K562 (cell line): ENCODE results near the gene EFHD2. TPM values are rescaled to one million over a fixed set of nuclear protein-coding genes. Genes with fewer than 3 reads are reported as not detected.

ENCODE experiments used
- CXXC5 ChIP-seq: fragments of 250-450 bp; sonication (Bioruptor Pico); IDR thresholded peaks from 2 replicates; pipeline ENCODE4 v1.8.0; 2022; ENCODE audit warnings: inconsistent platforms, mild to moderate bottlenecking, moderate library complexity
- KLF10 ChIP-seq: fragments of 250-450 bp; sonication (Bioruptor Pico); IDR thresholded peaks from 2 replicates; pipeline ENCODE4 v1.6.1; 2021; ENCODE audit warnings: matching md5 sums
- MTF1 ChIP-seq: fragments of 250-450 bp; sonication (Bioruptor Pico); IDR thresholded peaks from 2 replicates; pipeline ENCODE4 v1.9.0; 2021; ENCODE audit warnings: moderate library complexity, mild to moderate bottlenecking, inconsistent platforms, borderline replicate concordance
- ZNF239 ChIP-seq: fragments of 250-450 bp; sonication (Bioruptor Pico); IDR thresholded peaks from 2 replicates; pipeline ENCODE4 v1.4.0; 2020; ENCODE audit warnings: mild to moderate bottlenecking
- polyA plus RNA-seq, 8 experiments: library from polyadenylated mRNA; depleted of rRNA in 4 of 8; stranded (reverse) in 5 of 8; unstranded in 3 of 8; fragments of >200 nt; fragmentation: Nextera tagmentation in 2 of 8; fragmentation: Illumina TruSeq in 1 of 8; extraction: Ambion mirVana in 2 of 8; extraction: Trizol in 1 of 8; gene quantifications; 2 replicates each; pipeline versions ENCODE4 v1.2.1 to v1.2.3, GENCODE V29; 2011 to 2014; ENCODE audit warnings: inconsistent platforms in 1 of 8, missing spikeins in 1 of 8
- total RNA-seq, 7 experiments: library from RNA; depleted of rRNA in 6 of 7; stranded (reverse); fragments of >200 nt in 6 of 7; fragmentation: Illumina TruSeq in 2 of 7; extraction: Trizol in 2 of 7; gene quantifications; 2 replicates each; pipeline versions ENCODE4 v1.2.1 to v1.2.3, GENCODE V29; 2011 to 2021; ENCODE audit warnings: low replicate concordance in 1 of 7
- TF ChIP-seq, protein P1 (sequence below): fragments of 450-650 bp; IDR thresholded peaks from 2 replicates; pipeline ENCODE4 v1.6.1; 2018; ENCODE audit not compliant: partially characterized antibody
- TF ChIP-seq, protein P2 (sequence below): fragments of 250-450 bp; sonication (Bioruptor Pico); IDR thresholded peaks from 2 replicates; pipeline ENCODE4 v1.5.0; 2021; ENCODE audit warnings: mild to moderate bottlenecking, moderate library complexity
- TF ChIP-seq, protein P3 (sequence below): fragments of 450-650 bp; IDR thresholded peaks from 2 replicates; pipeline ENCODE4 v1.6.1; 2018; ENCODE audit warnings: mild to moderate bottlenecking, low read depth; ENCODE audit not compliant: partially characterized antibody
- TF ChIP-seq, protein P4 (sequence below): fragments of 450-650 bp; formaldehyde crosslinking; IDR thresholded peaks from 2 replicates; pipeline ENCODE4 v1.4.0; 2020; ENCODE audit warnings: mild to moderate bottlenecking, moderate library complexity

EFHD2 gene
- total and polyA plus RNA-seq, 9 of the 15 experiments (the other 6 are each of a cell fraction or from before 2014, with no cell fraction given) = 1.7 to 73.5 (median 25.2) TPM

DNA sequence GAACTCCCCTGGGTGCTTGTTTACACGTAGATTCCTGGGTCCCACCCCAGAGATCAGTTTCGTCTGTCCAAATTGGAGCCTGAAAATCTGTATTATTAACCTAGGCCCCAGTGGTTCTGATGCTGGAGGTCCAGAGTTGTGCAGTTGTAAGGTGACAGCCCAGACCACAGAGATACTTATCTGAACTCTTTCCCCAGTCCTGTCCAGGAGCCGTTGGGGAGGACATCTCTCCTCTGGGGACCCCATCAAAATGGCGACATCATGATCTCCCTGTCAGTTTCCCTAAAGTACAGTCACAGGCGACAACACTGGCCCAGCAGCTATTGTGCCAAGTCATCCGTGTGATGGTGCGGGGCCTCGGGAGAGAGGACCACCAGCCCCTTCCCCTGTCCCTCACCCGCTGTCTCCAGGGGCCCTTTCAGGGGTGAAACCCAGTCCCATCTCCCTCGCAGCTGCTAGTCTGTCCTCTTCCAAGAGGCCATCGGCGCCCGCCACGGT, 749 bp upstream of the EFHD2 start (continued):
- TF ChIP-seq, protein P1, sequence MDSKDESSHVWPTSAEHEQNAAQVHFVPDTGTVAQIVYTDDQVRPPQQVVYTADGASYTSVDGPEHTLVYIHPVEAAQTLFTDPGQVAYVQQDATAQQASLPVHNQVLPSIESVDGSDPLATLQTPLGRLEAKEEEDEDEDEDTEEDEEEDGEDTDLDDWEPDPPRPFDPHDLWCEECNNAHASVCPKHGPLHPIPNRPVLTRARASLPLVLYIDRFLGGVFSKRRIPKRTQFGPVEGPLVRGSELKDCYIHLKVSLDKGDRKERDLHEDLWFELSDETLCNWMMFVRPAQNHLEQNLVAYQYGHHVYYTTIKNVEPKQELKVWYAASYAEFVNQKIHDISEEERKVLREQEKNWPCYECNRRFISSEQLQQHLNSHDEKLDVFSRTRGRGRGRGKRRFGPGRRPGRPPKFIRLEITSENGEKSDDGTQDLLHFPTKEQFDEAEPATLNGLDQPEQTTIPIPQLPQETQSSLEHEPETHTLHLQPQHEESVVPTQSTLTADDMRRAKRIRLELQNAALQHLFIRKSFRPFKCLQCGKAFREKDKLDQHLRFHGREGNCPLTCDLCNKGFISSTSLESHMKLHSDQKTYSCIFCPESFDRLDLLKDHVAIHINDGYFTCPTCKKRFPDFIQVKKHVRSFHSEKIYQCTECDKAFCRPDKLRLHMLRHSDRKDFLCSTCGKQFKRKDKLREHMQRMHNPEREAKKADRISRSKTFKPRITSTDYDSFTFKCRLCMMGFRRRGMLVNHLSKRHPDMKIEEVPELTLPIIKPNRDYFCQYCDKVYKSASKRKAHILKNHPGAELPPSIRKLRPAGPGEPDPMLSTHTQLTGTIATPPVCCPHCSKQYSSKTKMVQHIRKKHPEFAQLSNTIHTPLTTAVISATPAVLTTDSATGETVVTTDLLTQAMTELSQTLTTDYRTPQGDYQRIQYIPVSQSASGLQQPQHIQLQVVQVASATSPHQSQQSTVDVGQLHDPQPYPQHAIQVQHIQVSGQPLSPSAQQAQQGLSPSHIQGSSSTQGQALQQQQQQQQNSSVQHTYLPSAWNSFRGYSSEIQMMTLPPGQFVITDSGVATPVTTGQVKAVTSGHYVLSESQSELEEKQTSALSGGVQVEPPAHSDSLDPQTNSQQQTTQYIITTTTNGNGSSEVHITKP = no peak
- TF ChIP-seq, protein P2, sequence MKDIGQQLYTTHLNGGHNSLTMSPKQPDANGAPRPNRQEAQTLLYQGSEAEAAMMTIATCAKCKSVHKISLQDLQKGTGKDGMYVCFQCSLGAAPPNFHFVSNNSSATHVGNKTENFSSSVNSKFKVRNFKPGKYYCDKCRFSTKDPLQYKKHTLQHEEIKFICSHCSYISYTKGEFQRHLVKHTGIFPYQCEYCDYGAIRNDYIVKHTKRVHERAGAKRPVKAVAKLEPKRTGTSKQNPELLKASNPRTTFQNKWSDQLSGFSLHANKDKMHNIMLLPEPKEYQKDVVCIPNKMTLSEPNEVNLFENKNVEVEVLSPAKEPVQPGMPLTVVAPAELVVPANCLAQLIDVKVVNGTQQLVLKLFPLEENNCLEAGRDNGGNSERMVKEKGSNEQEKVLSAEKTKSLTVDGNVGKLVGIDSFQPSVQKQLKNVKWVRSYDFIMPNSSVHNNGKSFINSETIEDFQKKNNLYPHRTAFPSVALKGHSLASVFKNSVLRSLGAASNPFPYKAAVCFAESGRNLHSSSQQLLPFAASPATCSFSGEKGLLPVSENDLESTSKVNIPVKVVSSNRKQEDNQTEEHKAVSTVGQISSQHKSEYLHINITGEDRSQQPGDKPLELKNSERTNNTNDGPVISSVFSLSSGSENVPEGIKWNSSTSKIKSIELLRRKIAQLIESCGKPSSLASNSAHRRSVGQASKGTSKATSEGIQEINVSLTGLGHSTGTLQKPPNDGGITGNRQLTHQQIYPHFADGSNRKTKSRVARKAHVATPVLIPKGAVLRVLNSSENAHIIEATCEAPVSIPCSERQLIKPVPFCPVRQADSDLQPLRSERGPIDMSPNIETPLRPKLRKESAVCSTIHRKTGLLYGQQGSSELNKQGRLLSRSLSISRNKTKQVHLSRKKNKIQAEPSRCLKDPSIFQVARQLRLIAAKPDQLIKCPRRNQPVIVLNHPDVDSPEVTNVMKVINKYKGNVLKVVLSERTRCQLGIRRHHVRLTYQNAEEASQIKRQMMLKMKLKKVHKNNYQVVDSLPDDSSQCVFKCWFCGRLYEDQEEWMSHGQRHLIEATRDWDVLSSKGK (CRISPR knock-in tag) = no peak
- TF ChIP-seq KLF10 (CRISPR knock-in tag) = no peak
- no peak for TF ChIP-seq ZNF239 (CRISPR knock-in tag)
- TF ChIP-seq MTF1 (CRISPR knock-in tag) = no peak
- TF ChIP-seq, protein P3, sequence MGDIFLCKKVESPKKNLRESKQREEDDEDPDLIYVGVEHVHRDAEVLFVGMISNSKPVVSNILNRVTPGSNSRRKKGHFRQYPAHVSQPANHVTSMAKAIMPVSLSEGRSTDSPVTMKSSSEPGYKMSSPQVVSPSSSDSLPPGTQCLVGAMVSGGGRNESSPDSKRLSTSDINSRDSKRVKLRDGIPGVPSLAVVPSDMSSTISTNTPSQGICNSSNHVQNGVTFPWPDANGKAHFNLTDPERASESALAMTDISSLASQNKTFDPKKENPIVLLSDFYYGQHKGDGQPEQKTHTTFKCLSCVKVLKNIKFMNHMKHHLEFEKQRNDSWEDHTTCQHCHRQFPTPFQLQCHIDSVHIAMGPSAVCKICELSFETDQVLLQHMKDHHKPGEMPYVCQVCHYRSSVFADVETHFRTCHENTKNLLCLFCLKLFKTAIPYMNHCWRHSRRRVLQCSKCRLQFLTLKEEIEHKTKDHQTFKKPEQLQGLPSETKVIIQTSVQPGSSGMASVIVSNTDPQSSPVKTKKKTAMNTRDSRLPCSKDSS = no peak
- TF ChIP-seq, protein P4, sequence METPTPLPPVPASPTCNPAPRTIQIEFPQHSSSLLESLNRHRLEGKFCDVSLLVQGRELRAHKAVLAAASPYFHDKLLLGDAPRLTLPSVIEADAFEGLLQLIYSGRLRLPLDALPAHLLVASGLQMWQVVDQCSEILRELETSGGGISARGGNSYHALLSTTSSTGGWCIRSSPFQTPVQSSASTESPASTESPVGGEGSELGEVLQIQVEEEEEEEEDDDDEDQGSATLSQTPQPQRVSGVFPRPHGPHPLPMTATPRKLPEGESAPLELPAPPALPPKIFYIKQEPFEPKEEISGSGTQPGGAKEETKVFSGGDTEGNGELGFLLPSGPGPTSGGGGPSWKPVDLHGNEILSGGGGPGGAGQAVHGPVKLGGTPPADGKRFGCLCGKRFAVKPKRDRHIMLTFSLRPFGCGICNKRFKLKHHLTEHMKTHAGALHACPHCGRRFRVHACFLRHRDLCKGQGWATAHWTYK (CRISPR knock-in tag) = no peak
- TF ChIP-seq CXXC5 (CRISPR knock-in tag) = no peak
